Measurements from ENCODE around the gene CRTAC1. TPM values are rescaled to one million over a fixed set of nuclear protein-coding genes. Genes with fewer than 3 reads are reported as not detected.
A peak's percentile ranks its signal among the peaks of the same experiment; 100 is the strongest.

The CRTAC1 gene
- total and polyA plus RNA-seq, 4 donors: 0.14 to 0.33 (median 0.26) TPM

GRCh38 chr10:97915346-97916131 lies 114.9 kb downstream of the CRTAC1 start:
- Histone ChIP-seq H3K9me3 (ENCODE audit: control insufficient read depth in 4 of 4, low read length in 3 of 4) (no peaks in the 10 kb centered on the region), H3K27me3 (ENCODE audit: control insufficient read depth in 4 of 4, insufficient read depth in 4 of 4, low read length in 3 of 4) (no peaks in the 10 kb centered on the region), H3K4me3 (ENCODE audit: low read depth in 1 of 3, low read length in 3 of 3) (no peak overlapping the region), H3K27ac (ENCODE audit: low read depth in 1 of 2, low read length in 2 of 2) (no peak overlapping the region), H3K4me1 (ENCODE audit: control insufficient read depth in 4 of 4, insufficient read depth in 4 of 4, low read length in 3 of 4) (peaks cover 0 to 7% (median under 1%) of the 10 kb centered on the region in 4 donors), H3K9ac (ENCODE audit: low read depth in 1 of 2, low read length in 2 of 2) (no peak overlapping the region), H3K36me3 (ENCODE audit: control insufficient read depth in 4 of 4, insufficient read depth in 3 of 4, low read depth in 1 of 4, low read length in 3 of 4) (no peaks in the 10 kb centered on the region)
- TF ChIP-seq EGR1 (IDR thresholded peaks at IDR 0.05; ENCODE audit: low read depth in 2 of 2) (no peak), NR2F2 (IDR thresholded peaks at IDR 0.05) (no peak), RAD21 (IDR thresholded peaks at IDR 0.05) (no peak), FOXA1 (IDR thresholded peaks at IDR 0.05) (no peak)
- no peak for DNase-seq (ENCODE audit: low spot score)
- 78% methylated on average over 21 of the region's 21 CpGs for WGBS

- TF ChIP-seq TAF1 (conservative IDR thresholded peaks at IDR 0.05) (no peak), GABPA (IDR thresholded peaks at IDR 0.05 in 1 of 2, conservative IDR thresholded peaks at IDR 0.05 in 1 of 2) (no peak), HNF4G (IDR thresholded peaks at IDR 0.05) (no peak), NR2F2 (IDR thresholded peaks at IDR 0.05) (no peak), RAD21 (IDR thresholded peaks at IDR 0.05) (peak; percentile 93 to 96), JUND (IDR thresholded peaks at IDR 0.05) (no peak), REST (IDR thresholded peaks at IDR 0.05) (no peak), EGR1 (IDR thresholded peaks at IDR 0.05; ENCODE audit: low read depth in 2 of 2) (no peak), SP1 (IDR thresholded peaks at IDR 0.05) (no peak)
- TF ChIP-seq, protein P1, sequence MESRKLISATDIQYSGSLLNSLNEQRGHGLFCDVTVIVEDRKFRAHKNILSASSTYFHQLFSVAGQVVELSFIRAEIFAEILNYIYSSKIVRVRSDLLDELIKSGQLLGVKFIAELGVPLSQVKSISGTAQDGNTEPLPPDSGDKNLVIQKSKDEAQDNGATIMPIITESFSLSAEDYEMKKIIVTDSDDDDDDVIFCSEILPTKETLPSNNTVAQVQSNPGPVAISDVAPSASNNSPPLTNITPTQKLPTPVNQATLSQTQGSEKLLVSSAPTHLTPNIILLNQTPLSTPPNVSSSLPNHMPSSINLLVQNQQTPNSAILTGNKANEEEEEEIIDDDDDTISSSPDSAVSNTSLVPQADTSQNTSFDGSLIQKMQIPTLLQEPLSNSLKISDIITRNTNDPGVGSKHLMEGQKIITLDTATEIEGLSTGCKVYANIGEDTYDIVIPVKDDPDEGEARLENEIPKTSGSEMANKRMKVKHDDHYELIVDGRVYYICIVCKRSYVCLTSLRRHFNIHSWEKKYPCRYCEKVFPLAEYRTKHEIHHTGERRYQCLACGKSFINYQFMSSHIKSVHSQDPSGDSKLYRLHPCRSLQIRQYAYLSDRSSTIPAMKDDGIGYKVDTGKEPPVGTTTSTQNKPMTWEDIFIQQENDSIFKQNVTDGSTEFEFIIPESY (IDR thresholded peaks at IDR 0.05): no peak
- TF ChIP-seq, protein P2, sequence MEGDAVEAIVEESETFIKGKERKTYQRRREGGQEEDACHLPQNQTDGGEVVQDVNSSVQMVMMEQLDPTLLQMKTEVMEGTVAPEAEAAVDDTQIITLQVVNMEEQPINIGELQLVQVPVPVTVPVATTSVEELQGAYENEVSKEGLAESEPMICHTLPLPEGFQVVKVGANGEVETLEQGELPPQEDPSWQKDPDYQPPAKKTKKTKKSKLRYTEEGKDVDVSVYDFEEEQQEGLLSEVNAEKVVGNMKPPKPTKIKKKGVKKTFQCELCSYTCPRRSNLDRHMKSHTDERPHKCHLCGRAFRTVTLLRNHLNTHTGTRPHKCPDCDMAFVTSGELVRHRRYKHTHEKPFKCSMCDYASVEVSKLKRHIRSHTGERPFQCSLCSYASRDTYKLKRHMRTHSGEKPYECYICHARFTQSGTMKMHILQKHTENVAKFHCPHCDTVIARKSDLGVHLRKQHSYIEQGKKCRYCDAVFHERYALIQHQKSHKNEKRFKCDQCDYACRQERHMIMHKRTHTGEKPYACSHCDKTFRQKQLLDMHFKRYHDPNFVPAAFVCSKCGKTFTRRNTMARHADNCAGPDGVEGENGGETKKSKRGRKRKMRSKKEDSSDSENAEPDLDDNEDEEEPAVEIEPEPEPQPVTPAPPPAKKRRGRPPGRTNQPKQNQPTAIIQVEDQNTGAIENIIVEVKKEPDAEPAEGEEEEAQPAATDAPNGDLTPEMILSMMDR (IDR thresholded peaks at IDR 0.05; ENCODE audit: low read depth, low read length, missing input control): peak; percentile 90
- no peak overlapping the region for H3K4me3 ChIP-seq (ENCODE audit: low read depth in 1 of 3, low read length in 3 of 3)
- no peaks in the 10 kb centered on the region for H3K36me3 ChIP-seq (ENCODE audit: control insufficient read depth in 4 of 4, insufficient read depth in 3 of 4, low read depth in 1 of 4, low read length in 3 of 4)
- H3K9me3 ChIP-seq (ENCODE audit: control insufficient read depth in 4 of 4, low read length in 3 of 4): no peaks in the 10 kb centered on the region
- no peak overlapping the region for H3K27ac ChIP-seq (ENCODE audit: low read depth in 1 of 2, low read length in 2 of 2)
- no peaks in the 10 kb centered on the region for H3K27me3 ChIP-seq (ENCODE audit: control insufficient read depth in 4 of 4, insufficient read depth in 4 of 4, low read length in 3 of 4)
- peak; percentile 77 for DNase-seq (ENCODE audit: low spot score)
- peaks cover 0 to 7% (median under 1%) of the 10 kb centered on the region in 4 donors for H3K4me1 ChIP-seq (ENCODE audit: control insufficient read depth in 4 of 4, insufficient read depth in 4 of 4, low read length in 3 of 4)
- 6% methylated on average over 11 of the region's 11 CpGs for WGBS
- H3K9ac ChIP-seq (ENCODE audit: low read depth in 1 of 2, low read length in 2 of 2): no peak overlapping the region
Measured at GRCh38 chr10:97914837-97915211, 115.6 kb downstream of the CRTAC1 start.

Measured in liver (tissue), 9 donors.